GM10248 (cell line): Measurements from ENCODE around the gene PPP1R13L.

Source experiments
- CTCF ChIA-PET: fragments of 300-600 bp; sonication (Branson Sonifier 250); formaldehyde crosslinking; extraction: SDS; loops from one replicate; lab custom pipeline; 2021; ENCODE audit warnings: antibody characterized with exemption; lab: Yijun Ruan, JAX
- POLR2A ChIA-PET: fragments of 350-650 bp; sonication (Branson Sonifier 250); formaldehyde crosslinking; extraction: SDS; loops from one replicate; lab custom pipeline; 2020; ENCODE audit warnings: antibody characterized with exemption; lab: Yijun Ruan, JAX
- DNase-seq: peaks from one replicate; pipeline ENCODE4 v3.0.0; 2012; ENCODE audit errors: extremely low spot score
- CTCF ChIP-seq: IDR thresholded peaks from 2 replicates; pipeline ENCODE4 v1.5.1; 2012; ENCODE audit warnings: mild to moderate bottlenecking, low read depth; ENCODE audit errors: extremely low read depth, missing control alignments, control extremely low read depth

PPP1R13L gene

GRCh38 chr19:45354241-45354842, 50.5 kb downstream of the PPP1R13L start:
- POLR2A ChIA-PET, result no interaction called here
- no peak for TF ChIP-seq CTCF
- CTCF ChIA-PET, result no interaction called here
- no peak for DNase-seq

GRCh38 chr19:45352914-45353796, 51.7 kb downstream of the PPP1R13L start:
- CTCF ChIA-PET, result no interaction called here

GRCh38 chr19:45352471-45352870, 52.4 kb downstream of the PPP1R13L start:
- ChIA-PET CTCF (no interaction called here), POLR2A (interaction anchor here (0.6 kb wide), 1 partner anchor 29 kb away, joined by 5 read pairs; no protein-coding TSS in a partner anchor)
- no peak for TF ChIP-seq CTCF
- no peak for DNase-seq

More at GRCh38 chr19:45352914-45353796, 51.7 kb downstream of the PPP1R13L start:
- TF ChIP-seq CTCF, result no peak
- POLR2A ChIA-PET, result interaction anchor here (0.6 kb wide), 1 partner anchor 28 kb away, joined by 5 read pairs; no protein-coding TSS in a partner anchor
- no peak for DNase-seq

- no peak for TF ChIP-seq CTCF
- no peak for DNase-seq
- ChIA-PET POLR2A (interaction anchor here (0.6 kb wide), 1 partner anchor 29 kb away, joined by 5 read pairs; no protein-coding TSS in a partner anchor), CTCF (interaction anchor here (1.2 kb wide), 1 partner anchor 13 kb away, joined by 4 read pairs; no protein-coding TSS in a partner anchor)
Observed at GRCh38 chr19:45352062-45352461, 52.8 kb downstream of the PPP1R13L start.

- no peak for TF ChIP-seq CTCF
- ChIA-PET POLR2A (no interaction called here), CTCF (interaction anchor here (1.2 kb wide), 1 partner anchor 12 kb away, joined by 4 read pairs; no protein-coding TSS in a partner anchor)
- DNase-seq, result no peak
Observed at GRCh38 chr19:45351401-45351952, 53.4 kb downstream of the PPP1R13L start.

GRCh38 chr19:45350477-45351058, 54.3 kb downstream of the PPP1R13L start:
- DNase-seq, result no peak
- CTCF ChIA-PET, result interaction anchor here (1.0 to 1.4 kb wide), 3 partner anchors 11 to 16 kb away, joined by 3 to 4 read pairs (median 3); no protein-coding TSS in a partner anchor
- POLR2A ChIA-PET, result interaction anchor here (0.5 kb wide), 1 partner anchor 14 kb away, joined by 5 read pairs; no protein-coding TSS in a partner anchor
- no peak for TF ChIP-seq CTCF
